ENCODE results near the gene EVA1C.
A peak's percentile ranks its signal among the peaks of the same experiment; 100 is the strongest.
"Not testable (repeated sequence)": the region's sequence is repeated elsewhere in the genome, so short reads cannot be mapped to it uniquely, and the experiment has no call there.

EVA1C gene

GRCh38 chr21:32412162-32413014, at the start of gene EVA1C:
Gene EVA1C, plus strand, starts transcription at chr21:32412706. Its CDS starts 148 bp downstream, at chr21:32412854.
- peak; percentile 87 for DNase-seq

- DNase-seq: no peak
These were observed 48.1 kb upstream of the EVA1C start for GRCh38 chr21:32364387-32364786.

- no peak for DNase-seq
These were observed 47.7 kb upstream of the EVA1C start for GRCh38 chr21:32364796-32365195.

DNA sequence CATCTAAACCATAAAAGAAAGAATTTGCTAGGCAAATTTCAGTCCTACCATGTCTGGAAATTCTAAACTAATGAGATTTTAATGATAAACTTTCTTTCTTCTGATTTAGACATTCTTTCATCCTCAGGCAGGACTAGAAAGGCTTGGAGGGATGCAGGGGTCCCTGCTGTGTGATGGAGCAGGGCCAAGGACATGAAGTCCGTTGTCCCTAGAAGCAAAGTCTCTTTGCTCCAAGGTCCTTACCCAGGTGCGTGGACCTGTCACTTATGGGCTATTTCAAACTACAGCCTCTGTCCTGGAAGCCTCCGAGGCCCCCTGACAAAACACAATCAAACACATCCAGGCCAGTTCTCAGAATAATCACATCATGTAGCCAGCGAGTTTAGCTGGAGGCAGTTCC, 46.3 kb upstream of the EVA1C start:
- DNase-seq: no peak

GRCh38 chr21:32367158-32367557, 45.3 kb upstream of the EVA1C start:
- no peak for DNase-seq

- no peak for DNase-seq
These were observed 44.1 kb upstream of the EVA1C start for GRCh38 chr21:32368386-32368785.

GRCh38 chr21:32368961-32369360, 43.5 kb upstream of the EVA1C start:
- not testable (repeated sequence) for DNase-seq

DNA sequence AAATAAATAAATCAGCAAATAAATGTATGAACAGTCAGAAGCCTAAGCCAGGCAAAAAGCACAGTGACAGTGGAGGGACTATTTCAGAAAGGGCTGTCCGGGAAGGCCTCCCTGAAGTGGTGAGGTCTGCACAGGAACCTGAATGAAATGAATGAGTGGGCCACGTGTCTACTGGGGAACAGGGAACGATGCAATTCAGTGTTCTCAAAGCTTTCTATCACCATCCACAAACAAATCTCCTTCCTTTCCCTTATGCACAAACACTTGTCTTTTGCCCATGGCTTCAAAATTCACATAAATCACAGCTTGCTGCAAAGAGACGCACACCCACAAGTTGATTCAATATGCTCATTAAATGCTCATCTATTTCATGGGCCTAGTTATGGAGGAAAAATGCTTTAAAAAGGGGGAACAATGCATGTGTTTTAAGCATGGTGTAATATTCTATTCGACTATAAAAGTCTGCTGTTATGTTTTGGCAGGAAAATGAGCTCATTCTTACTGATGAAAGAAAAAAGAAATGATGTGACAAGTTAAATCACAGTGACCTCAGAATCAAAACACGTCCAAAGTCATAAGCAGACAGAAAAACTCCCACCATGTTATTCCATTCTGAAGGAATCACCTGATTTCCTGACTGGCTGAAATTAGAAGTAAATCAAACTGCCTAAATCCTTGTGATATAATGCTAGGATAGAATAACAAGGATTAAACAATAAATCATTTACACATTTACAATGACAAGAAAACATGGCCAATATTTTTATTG, 41.3 kb upstream of the EVA1C start:
- no peak for DNase-seq

DNA sequence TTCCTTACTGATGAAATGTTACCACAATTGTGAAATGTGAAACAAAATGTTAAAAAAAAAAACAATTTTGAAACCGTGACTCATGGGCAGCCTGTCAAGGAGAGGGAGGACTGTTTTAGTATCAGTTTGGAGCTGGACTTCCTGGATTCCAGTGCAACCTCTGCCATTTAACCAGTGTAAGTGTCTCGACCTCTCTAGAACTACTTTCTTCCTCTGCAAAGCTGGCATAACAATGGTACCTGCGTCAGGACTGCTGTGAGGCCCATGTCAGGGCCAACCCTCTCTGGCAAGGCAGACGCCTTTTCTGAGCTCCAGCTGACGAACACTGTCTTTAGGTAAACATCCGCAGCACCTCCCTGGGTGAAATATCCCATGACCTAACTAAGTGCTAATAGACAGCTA, 40.6 kb upstream of the EVA1C start:
- no peak for DNase-seq

GRCh38 chr21:32372755-32373154, 39.8 kb upstream of the EVA1C start:
- DNase-seq: no peak

GRCh38 chr21:32377506-32377905, 35.0 kb upstream of the EVA1C start:
- DNase-seq: no peak

DNA sequence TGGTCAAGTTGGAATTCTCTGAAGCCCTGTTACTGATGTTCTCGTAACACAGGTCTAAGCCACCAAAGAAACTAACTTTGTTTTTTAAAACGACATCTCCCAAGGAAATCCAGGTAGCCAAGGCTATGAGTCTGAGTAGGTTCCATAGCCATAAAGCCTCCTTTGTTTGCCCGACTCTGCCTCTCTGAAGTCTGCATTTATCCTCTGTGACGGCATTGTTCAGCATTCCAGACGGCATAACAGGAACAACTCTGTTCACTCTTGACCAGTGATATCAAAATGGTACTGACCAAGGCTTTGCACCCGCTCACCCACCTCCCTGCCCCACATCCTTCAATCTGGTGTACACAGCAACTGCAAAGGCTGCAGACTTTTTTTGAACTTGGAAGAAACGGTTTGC, 34.5 kb upstream of the EVA1C start:
- no peak for DNase-seq

DNA sequence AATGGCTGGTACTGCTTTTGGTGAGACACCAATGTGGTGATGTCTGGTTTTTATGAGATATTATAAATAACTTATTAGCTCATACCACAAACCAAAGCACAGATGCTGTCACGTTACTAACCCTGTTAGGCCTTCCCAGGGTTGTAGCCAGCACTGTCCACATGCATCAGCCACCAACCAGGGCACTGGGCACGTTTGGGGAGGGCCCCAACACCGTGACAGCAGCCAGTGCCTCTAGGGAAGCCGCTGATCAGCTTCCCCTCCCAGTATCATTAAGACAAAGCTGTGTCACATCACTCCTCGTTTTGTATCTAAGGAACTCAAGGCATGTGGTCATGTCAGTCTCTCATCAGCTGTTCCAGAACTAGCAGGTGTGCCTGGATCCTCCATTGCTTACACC, 33.5 kb upstream of the EVA1C start:
- no peak for DNase-seq

DNA sequence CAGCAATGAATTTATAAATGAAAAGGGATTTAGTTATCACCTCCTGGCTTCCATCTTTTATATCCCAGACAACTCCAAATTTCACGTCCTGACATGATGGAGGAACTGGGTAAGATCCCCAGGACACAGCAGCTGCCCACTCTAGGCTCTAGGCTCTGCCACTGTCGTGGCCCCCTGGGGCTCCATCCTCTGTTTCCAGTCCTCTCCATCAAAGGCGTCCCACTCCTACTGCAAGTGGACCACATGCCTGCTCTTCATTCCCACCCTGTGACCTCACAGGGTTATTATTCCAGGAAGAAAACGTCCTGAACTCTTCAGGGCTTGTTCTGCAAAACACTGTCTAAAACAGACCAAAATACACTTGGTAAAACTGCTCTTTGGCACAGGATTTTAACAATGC, 31.6 kb upstream of the EVA1C start:
- DNase-seq: no peak

DNA sequence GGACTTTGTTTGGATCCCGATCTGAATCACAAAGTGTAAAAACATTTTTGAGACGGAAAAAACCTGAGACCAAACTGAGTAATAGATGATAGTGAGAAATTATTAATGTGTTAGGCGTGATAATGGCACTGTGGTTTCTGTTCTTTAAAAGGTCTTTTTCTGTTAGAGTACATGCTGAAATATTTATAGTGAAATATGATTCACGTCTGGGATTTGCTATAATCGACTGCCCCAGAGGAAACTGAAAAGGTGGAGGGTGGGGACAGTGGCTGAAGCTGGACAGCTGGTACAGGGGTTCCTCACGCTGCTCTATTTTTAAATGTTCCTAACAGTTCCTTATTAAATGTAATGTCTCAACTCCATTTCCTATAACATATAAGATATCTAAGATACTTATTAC, 30.9 kb upstream of the EVA1C start:
- DNase-seq: no peak

- DNase-seq: no peak
These were observed 30.3 kb upstream of the EVA1C start for GRCh38 chr21:32382108-32382644.

GRCh38 chr21:32383812-32384211, 28.7 kb upstream of the EVA1C start:
- no peak for DNase-seq

DNA sequence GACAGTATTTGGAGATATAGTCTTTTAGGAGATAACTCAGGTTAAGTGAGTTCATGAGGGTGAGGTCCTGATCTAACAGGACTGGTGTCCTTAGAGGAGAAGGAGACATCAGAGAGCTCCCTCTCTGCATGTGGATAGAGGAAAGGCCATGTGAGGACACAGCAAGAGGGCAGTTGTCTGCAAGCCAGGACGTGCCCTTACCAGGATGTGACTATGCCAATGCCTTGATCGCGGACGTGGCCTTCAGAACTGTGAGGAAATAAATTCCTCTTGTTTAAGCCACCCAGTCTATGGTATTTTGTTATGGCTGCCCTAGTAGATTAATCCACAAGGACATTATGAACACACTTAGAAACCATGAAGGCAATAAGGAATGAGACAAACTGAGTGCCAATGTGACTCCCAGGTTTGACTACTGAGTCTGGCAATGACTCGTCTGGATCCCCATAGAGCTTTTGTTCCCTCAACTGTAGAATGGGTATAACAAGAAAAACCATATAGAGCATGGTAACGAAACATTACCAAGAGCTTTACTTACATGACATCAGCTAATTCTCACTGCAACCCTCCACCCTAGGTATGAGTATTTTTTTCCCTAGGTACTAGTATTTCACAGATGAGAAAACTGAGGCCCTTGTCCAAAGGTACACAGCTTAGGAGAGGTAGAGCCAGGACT, 26.2 kb upstream of the EVA1C start:
- DNase-seq: no peak

GRCh38 chr21:32387151-32387550, 25.4 kb upstream of the EVA1C start:
- no peak for DNase-seq

- DNase-seq: no peak
These were observed 24.2 kb upstream of the EVA1C start for GRCh38 chr21:32388306-32388705.

DNA sequence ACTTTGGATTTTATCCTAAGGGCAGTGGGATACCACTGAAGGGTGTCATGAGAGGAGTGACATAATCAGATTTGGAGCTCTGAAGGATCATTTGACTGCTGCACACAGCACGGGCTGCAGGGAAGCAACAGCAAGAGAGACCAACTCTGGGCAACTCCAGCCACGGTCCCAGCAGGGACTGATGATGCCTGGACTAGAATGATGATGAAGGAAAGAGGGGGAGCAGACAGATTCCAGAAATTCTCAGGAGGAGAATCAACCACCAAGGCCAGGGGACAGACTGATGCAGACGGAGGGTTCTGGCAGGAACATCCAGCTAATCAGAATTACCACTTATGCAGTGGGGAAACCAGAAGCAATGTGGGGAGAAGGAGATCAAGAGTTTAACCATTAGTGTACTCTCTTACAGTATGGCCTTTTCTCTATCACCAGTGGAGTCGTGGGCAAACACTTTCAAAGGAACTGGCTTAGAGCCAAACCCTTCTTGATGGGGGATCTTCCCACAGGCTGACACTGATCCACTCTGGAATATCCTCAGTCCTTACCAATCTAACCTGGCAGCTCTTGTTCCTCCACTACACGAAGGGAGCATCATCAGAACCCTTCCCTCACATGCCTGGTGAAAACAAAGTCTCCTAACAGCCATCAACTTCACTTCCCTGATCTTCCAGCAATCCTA, 23.0 kb upstream of the EVA1C start:
- DNase-seq: no peak

- not testable (repeated sequence) for DNase-seq
These were observed 21.8 kb upstream of the EVA1C start for GRCh38 chr21:32390537-32391224.
